GM21423 (cell line): ENCODE data around the gene SLC17A8.
"Not testable (repeated sequence)": the region's sequence is repeated elsewhere in the genome, so short reads cannot be mapped to it uniquely, and the experiment has no call there.

Experiments
- ATAC-seq: cut with Tn5 transposase; IDR thresholded peaks from one replicate; pipeline ENCODE4 v1.9.1; 2021; ENCODE audit warnings: mild to moderate bottlenecking, moderate library complexity; ENCODE audit not compliant: unreplicated experiment

Gene SLC17A8

GRCh38 chr12:100356644-100357223, at the start of gene SLC17A8:
Gene SLC17A8, plus strand, starts transcription at chr12:100357074. Its CDS starts 318 bp downstream, at chr12:100357392.
- no peak for ATAC-seq

GRCh38 chr12:100308138-100308537, 48.7 kb upstream of the SLC17A8 start:
- ATAC-seq = not testable (repeated sequence)

GRCh38 chr12:100311317-100311716, 45.6 kb upstream of the SLC17A8 start:
- ATAC-seq = no peak

- ATAC-seq = no peak
Observed at GRCh38 chr12:100317371-100317770, 39.5 kb upstream of the SLC17A8 start.

GRCh38 chr12:100324498-100324897, 32.4 kb upstream of the SLC17A8 start:
- ATAC-seq = no peak

GRCh38 chr12:100326208-100326607, 30.7 kb upstream of the SLC17A8 start:
- ATAC-seq = no peak

- peak; percentile 88 for ATAC-seq
Observed at GRCh38 chr12:100329800-100330199, 27.1 kb upstream of the SLC17A8 start.

GRCh38 chr12:100331871-100332270, 25.0 kb upstream of the SLC17A8 start:
- no peak for ATAC-seq

GRCh38 chr12:100332852-100333251, 24.0 kb upstream of the SLC17A8 start:
- ATAC-seq = no peak

- no peak for ATAC-seq
Observed at GRCh38 chr12:100337299-100337698, 19.6 kb upstream of the SLC17A8 start.

- ATAC-seq = no peak
Observed at GRCh38 chr12:100337727-100338126, 19.1 kb upstream of the SLC17A8 start.

GRCh38 chr12:100339071-100339470, 17.8 kb upstream of the SLC17A8 start:
- no peak for ATAC-seq

- not testable (repeated sequence) for ATAC-seq
Observed at GRCh38 chr12:100342897-100343296, 14.0 kb upstream of the SLC17A8 start.

- not testable (repeated sequence) for ATAC-seq
Observed at GRCh38 chr12:100344351-100344750, 12.5 kb upstream of the SLC17A8 start.

GRCh38 chr12:100345020-100345767, 11.7 kb upstream of the SLC17A8 start:
- ATAC-seq = no peak

- ATAC-seq = no peak
Observed at GRCh38 chr12:100346660-100347059, 10.2 kb upstream of the SLC17A8 start.

GRCh38 chr12:100348657-100349454, 8.0 kb upstream of the SLC17A8 start:
- no peak for ATAC-seq

- ATAC-seq = no peak
Observed at GRCh38 chr12:100359248-100359647, 2.4 kb downstream of the SLC17A8 start.

GRCh38 chr12:100359822-100360221, 2.9 kb downstream of the SLC17A8 start:
- ATAC-seq = no peak

- no peak for ATAC-seq
Observed at GRCh38 chr12:100360450-100360849, 3.6 kb downstream of the SLC17A8 start.

- no peak for ATAC-seq
Observed at GRCh38 chr12:100364324-100364723, 7.5 kb downstream of the SLC17A8 start.

GRCh38 chr12:100365411-100365810, 8.5 kb downstream of the SLC17A8 start:
- no peak for ATAC-seq
